Tibial artery (tissue), 4 donors: Measurements from ENCODE around the gene STARD10.

Experiments used
- DNase-seq, 2 donors: peaks; one replicate each; pipeline ENCODE4 v3.0.0-alpha.2; 2019
- H3K27ac ChIP-seq, 2 donors: fragments of 200-600 bp; sonication (generic) in 1 of 2; 1 replicate in 1 of 2; 2 replicates in 1 of 2; pipeline ENCODE4 v1.5.1; 2018 to 2019; ENCODE audit warnings: mild to moderate bottlenecking in 1 of 2
- H3K27me3 ChIP-seq, 2 donors: fragments of 200-600 bp; sonication (generic) in 1 of 2; one replicate each; pipeline versions ENCODE4 v1.5.1 to v1.6.0; 2016 to 2019
- H3K36me3 ChIP-seq, 3 donors: fragments of 200-600 bp; sonication (generic) in 2 of 3; one replicate each; pipeline ENCODE4 v1.5.1; 2016 to 2019; ENCODE audit warnings: mild to moderate bottlenecking in 2 of 3
- H3K4me1 ChIP-seq, 4 donors: fragments of 200-600 bp; sonication (generic) in 2 of 4; 1 replicate in 3 of 4; 2 replicates in 1 of 4; pipeline ENCODE4 v1.5.1; 2016 to 2019
- H3K4me3 ChIP-seq, 2 donors: fragments of 200-600 bp; sonication (generic) in 1 of 2; 1 replicate in 1 of 2; 2 replicates in 1 of 2; pipeline ENCODE4 v1.5.1; 2018 to 2019; ENCODE audit warnings: mild to moderate bottlenecking in 2 of 2
- H3K9me3 ChIP-seq, 3 donors: fragments of 200-600 bp; sonication (generic) in 1 of 3; one replicate each; pipeline ENCODE4 v1.5.1; 2016 to 2019
- intact Hi-C: fragments of 100-400 bp; cut with DNase I; formaldehyde crosslinking; loops from one replicate; pipeline ENCODE4 v1.15.0; 2023; ENCODE audit warnings: low total_unique reads
- TF ChIP-seq, protein P1 (sequence below), 2 experiments: fragments of 200-600 bp in 1 of 2; fragments of 450-650 bp in 1 of 2; IDR thresholded peaks; one replicate each; pipeline ENCODE4 v1.5.1; 2017 to 2019; ENCODE audit warnings: antibody characterized with exemption in 2 of 2, mild to moderate bottlenecking in 1 of 2, moderate library complexity in 1 of 2

Gene STARD10

DNA sequence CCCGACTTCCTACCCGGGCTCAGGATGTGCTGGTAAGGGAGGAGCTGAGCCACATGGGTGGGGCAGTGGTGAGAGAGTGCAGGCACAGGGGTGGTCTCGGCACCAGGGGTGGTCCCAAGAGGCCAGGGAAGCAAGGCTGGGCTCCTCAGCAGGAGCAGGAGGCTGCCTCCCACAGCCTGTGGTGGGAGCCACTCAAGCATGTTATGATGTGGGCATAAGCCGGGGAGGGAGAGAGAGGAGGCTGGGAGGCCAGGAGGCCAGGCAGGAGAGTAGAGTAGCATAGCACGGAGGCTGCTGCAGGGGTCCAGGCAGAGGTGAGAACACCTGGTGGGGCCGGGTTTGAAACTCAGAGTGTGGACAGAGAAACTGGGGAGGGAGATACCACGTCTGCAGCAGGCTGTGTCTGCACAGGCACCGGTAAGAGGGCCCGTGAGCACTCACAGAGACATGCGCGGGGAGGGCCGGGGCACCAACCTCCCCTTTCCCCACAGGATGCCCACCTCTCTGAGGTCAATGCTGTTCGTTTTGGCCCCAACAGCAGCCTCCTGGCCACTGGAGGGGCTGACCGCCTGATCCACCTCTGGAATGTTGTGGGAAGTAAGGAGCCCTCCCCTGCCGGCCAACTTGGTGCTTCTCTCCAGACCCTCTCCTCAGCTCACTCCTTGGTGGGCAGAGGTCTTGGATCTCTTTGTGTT is 31.1 kb upstream of the STARD10 start:
- no peaks in the 10 kb centered on the region for H3K9me3 ChIP-seq
- peaks cover 0 to 8% (median 8%) of the 10 kb centered on the region in 3 donors for H3K36me3 ChIP-seq
- peak overlapping the region in 1 of 2 donors; percentile 86 for H3K27ac ChIP-seq
- DNase-seq: no peak
- no peak overlapping the region for H3K4me3 ChIP-seq
- H3K4me1 ChIP-seq: peaks cover 0 to 22% (median 12%) of the 10 kb centered on the region in 4 donors
- H3K27me3 ChIP-seq: no peaks in the 10 kb centered on the region
- intact Hi-C loops: no loop called here
- TF ChIP-seq, protein P1, sequence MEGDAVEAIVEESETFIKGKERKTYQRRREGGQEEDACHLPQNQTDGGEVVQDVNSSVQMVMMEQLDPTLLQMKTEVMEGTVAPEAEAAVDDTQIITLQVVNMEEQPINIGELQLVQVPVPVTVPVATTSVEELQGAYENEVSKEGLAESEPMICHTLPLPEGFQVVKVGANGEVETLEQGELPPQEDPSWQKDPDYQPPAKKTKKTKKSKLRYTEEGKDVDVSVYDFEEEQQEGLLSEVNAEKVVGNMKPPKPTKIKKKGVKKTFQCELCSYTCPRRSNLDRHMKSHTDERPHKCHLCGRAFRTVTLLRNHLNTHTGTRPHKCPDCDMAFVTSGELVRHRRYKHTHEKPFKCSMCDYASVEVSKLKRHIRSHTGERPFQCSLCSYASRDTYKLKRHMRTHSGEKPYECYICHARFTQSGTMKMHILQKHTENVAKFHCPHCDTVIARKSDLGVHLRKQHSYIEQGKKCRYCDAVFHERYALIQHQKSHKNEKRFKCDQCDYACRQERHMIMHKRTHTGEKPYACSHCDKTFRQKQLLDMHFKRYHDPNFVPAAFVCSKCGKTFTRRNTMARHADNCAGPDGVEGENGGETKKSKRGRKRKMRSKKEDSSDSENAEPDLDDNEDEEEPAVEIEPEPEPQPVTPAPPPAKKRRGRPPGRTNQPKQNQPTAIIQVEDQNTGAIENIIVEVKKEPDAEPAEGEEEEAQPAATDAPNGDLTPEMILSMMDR (IDR thresholded peaks at IDR 0.05): no peak

DNA sequence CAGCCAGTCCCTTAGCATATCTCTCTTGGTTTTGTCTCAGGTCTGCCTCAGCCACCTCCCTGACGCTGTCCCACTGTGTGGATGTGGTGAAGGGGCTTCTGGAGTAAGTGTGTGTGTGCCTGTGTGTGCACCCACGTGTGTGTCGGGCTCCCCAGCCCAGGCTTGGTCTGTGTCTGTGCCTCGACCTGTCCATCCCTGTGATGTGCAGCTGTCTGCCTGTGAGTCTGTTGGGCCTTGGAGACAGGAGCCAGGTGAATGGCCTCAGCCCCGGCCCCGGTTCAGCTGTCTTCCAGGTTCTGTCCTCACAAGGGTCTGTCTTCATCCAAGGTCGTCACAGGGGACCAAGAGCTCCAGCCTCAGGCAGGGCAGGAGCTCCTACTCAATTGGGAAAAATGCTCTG is 30.2 kb upstream of the STARD10 start:
- TF ChIP-seq, protein P1 (IDR thresholded peaks at IDR 0.05): no peak
- no peaks in the 10 kb centered on the region for H3K27me3 ChIP-seq
- H3K9me3 ChIP-seq: no peaks in the 10 kb centered on the region
- no peak overlapping the region for H3K4me3 ChIP-seq
- H3K4me1 ChIP-seq: peaks cover 0 to 22% (median 12%) of the 10 kb centered on the region in 4 donors
- H3K27ac ChIP-seq: peak overlapping the region; percentile 47 to 86
- no peak for DNase-seq
- H3K36me3 ChIP-seq: peaks cover 0 to 12% (median 8%) of the 10 kb centered on the region in 3 donors
- intact Hi-C loops: no loop called here

DNA sequence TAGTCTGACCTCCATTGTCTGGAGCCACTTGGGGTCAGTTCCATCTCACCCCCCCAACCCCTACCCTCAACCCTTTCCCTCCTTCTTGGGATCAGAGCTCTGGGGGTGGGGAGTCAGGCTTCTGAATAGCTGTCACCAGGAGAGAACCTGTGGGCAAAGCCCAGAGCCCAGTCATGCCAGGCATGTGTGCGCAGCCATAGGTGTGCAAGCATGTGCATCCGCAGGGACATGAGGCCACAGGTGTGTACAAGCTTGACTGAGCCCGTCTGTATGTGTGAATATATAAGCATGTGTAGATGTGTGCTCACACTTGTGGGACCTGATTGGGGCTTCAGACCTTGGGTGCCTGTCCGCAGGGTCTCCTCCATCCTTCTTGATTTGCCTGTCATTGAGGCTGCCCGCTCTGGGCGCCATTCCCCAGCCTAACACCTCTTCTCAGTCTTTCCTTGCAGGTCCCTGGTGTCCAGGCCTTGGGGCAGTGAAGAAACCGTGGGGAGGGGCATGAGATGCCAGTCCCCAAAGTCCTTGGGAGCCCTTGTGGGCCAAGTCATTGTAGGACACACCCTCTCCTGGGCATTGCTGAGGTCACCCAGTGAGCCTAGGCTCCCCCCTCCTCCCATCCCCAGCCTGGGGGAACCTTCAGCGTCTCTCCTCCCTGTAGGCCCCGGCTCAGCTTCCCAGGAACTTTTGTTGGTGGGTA is 29.4 kb upstream of the STARD10 start:
- TF ChIP-seq, protein P1 (IDR thresholded peaks at IDR 0.05): no peak
- Histone ChIP-seq H3K27ac (peak overlapping the region; percentile 75 to 86), H3K36me3 (peaks cover 0 to 14% (median 4%) of the 10 kb centered on the region in 3 donors), H3K4me3 (no peak overlapping the region), H3K27me3 (no peaks in the 10 kb centered on the region), H3K4me1 (peaks cover 0 to 22% (median 12%) of the 10 kb centered on the region in 4 donors), H3K9me3 (no peaks in the 10 kb centered on the region)
- intact Hi-C loops: no loop called here
- DNase-seq: no peak

DNA sequence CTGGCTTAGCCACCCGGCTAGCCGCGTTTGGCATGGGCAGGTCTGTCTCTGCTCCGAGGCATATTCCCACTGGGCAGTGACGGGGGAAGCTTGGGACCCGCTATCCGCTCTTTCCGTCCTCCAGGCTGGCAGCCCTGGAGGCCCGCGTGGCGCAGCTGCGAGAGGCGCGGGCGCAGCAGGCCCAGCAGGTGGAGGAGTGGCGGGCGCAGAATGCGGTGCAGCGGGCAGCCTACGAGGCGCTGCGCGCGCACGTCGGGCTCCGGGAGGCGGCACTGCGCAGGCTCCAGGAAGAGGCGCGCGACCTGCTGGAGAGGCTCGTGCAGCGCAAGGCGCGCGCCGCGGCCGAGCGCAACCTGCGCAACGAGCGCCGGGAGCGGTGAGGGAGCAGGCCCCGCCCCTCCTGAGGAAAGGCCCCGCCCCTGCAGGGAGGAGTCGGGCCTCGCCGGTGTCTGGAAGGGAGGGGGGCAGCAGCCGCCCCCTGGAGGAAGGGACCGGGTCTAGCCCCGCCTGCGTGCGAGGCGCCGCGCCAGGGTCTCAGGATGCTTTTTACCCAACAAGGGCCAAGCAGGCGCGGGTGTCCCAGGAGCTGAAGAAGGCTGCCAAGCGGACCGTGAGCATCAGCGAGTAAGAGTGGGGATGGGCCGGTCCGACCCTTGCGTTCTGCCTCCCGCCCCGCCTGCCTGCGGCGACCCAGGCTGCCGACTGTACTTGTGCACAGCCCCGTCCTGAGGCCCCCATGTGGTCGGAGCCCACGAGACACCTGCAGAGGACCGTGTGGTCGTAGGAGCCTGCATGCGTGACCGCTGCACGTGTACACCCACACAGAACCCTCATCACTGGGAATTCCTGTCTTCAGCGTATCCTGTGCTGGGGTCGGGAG is 28.3 kb upstream of the STARD10 start:
- H3K4me1 ChIP-seq: peaks cover 0 to 22% (median 12%) of the 10 kb centered on the region in 4 donors
- intact Hi-C loops: no loop called here
- H3K27me3 ChIP-seq: no peaks in the 10 kb centered on the region
- H3K9me3 ChIP-seq: no peaks in the 10 kb centered on the region
- peak overlapping the region; percentile 53 to 61 for H3K4me3 ChIP-seq
- peak; percentile 73 to 93 for DNase-seq
- H3K27ac ChIP-seq: peak overlapping the region; percentile 75 to 86
- H3K36me3 ChIP-seq: peaks cover 0 to 23% (median 4%) of the 10 kb centered on the region in 3 donors
- TF ChIP-seq, protein P1 (IDR thresholded peaks at IDR 0.05): peak; percentile 10 to 40

DNA sequence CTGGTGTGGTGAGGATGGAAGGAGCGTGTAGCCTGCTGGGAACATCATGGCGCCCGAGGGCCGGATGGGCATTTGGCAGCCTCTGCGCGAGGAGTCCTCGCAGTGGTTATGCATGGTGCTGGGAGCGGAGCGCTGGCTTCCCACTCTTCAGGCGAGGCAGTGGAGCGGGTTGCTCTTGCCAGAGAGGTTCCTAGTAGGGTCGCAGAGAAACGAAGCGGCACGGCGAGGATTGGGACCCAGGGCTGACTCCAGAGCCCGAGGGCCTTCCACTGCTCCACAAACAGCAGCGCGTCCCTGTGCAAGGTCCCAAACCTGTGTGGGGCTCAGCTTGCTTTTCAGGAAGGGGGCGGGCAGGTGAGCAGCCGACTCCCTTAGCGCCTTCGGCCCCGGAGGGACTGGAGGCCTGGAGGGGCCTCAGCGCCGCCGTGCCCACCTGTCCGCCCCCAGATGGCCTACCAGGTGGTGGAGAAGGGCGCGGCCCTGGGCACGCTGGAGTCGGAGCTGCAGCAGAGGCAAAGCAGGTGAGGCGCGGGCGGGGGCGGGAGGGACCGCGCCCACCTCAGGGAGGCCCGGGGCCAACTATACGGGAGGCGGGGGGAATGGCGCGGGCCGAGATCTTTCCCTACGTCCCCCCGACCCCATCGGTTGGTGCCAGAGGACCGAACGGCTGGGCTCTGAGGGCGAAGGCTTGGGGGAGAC is 27.5 kb upstream of the STARD10 start:
- peak overlapping the region; percentile 75 to 86 for H3K27ac ChIP-seq
- no peaks in the 10 kb centered on the region for H3K27me3 ChIP-seq
- TF ChIP-seq, protein P1 (IDR thresholded peaks at IDR 0.05): no peak
- DNase-seq: no peak
- peaks cover 0 to 23% (median 1%) of the 10 kb centered on the region in 3 donors for H3K36me3 ChIP-seq
- intact Hi-C loops: no loop called here
- peaks cover 0 to 28% (median 17%) of the 10 kb centered on the region in 4 donors for H3K4me1 ChIP-seq
- H3K4me3 ChIP-seq: peak overlapping the region; percentile 53 to 61
- no peaks in the 10 kb centered on the region for H3K9me3 ChIP-seq
